Fibroblast of lung (primary cell): ENCODE results near the gene ASTL. TPM values are rescaled to one million over a fixed set of nuclear protein-coding genes. Genes with fewer than 3 reads are reported as not detected.
A peak's percentile ranks its signal among the peaks of the same experiment; 100 is the strongest.

Source experiments
- DNase-seq, 2 donors: peaks; one replicate each; pipeline versions ENCODE4 v3.0.0 to v3.0.0-alpha.2; 2010; ENCODE audit warnings: low read depth in 2 of 2
- H2AFZ ChIP-seq: 2 replicates; pipeline ENCODE4 v1.5.1; 2012; ENCODE audit warnings: low read length, control low read depth, inconsistent platforms
- H3K27ac ChIP-seq: 2 replicates; pipeline ENCODE4 v1.5.1; 2011; ENCODE audit warnings: low read length, control low read depth; ENCODE audit not compliant: insufficient read depth
- H3K27me3 ChIP-seq: 2 replicates; pipeline ENCODE4 v1.5.1; 2011; ENCODE audit warnings: mild to moderate bottlenecking, low read length; ENCODE audit not compliant: control insufficient read depth, insufficient read depth
- H3K36me3 ChIP-seq: 2 replicates; pipeline ENCODE4 v1.5.1; 2011; ENCODE audit warnings: low read length; ENCODE audit not compliant: control insufficient read depth, insufficient read depth
- H3K4me1 ChIP-seq: 2 replicates; pipeline ENCODE4 v1.5.1; 2011; ENCODE audit warnings: low read length; ENCODE audit not compliant: control insufficient read depth, insufficient read depth; ENCODE audit errors: extremely low read depth
- H3K4me2 ChIP-seq: 2 replicates; pipeline ENCODE4 v1.5.1; 2011; ENCODE audit warnings: low read length, control low read depth; ENCODE audit not compliant: insufficient read depth; ENCODE audit errors: extremely low read depth
- H3K4me3 ChIP-seq, 4 experiments: fragments of 200-600 bp in 1 of 4; sonication (generic) in 1 of 4; replicated peaks in 1 of 4; 2 replicates each; pipeline ENCODE4 v1.5.1; 2011 to 2016; ENCODE audit warnings: low read length in 4 of 4, low read depth in 3 of 4, mild to moderate bottlenecking in 3 of 4, control low read depth in 2 of 4, inconsistent platforms in 1 of 4, mixed read lengths in 1 of 4; ENCODE audit not compliant: insufficient read depth in 1 of 4; ENCODE audit errors: control extremely low read depth in 1 of 4
- H3K79me2 ChIP-seq: 2 replicates; pipeline ENCODE4 v1.5.1; 2012; ENCODE audit warnings: mild to moderate bottlenecking, low read length, inconsistent platforms; ENCODE audit not compliant: control insufficient read depth, insufficient read depth
- H3K9ac ChIP-seq: 2 replicates; pipeline ENCODE4 v1.5.1; 2011; ENCODE audit warnings: mild to moderate bottlenecking, low read length, control low read depth; ENCODE audit not compliant: insufficient read depth
- H3K9me3 ChIP-seq: 2 replicates; pipeline ENCODE4 v1.5.1; 2012; ENCODE audit warnings: low read depth, low read length; ENCODE audit not compliant: control insufficient read depth, insufficient read depth
- H4K20me1 ChIP-seq: 2 replicates; pipeline ENCODE4 v1.5.1; 2011; ENCODE audit warnings: low read length; ENCODE audit not compliant: control insufficient read depth, insufficient read depth; ENCODE audit errors: extremely low read depth
- EZH2 ChIP-seq: IDR thresholded peaks from 2 replicates; pipeline ENCODE4 v1.5.1; 2012; ENCODE audit warnings: low read length, control low read depth, mild to moderate bottlenecking; ENCODE audit errors: missing control alignments
- polyA minus RNA-seq: library from RNA; depleted of rRNA, polyadenylated mRNA; stranded (reverse); fragments of >200 nt; gene quantifications from 2 replicates; pipeline ENCODE4 v1.2.3, GENCODE V29; 2011; ENCODE audit warnings: low replicate concordance
- polyA plus RNA-seq, 2 donors: library from polyadenylated mRNA; depleted of rRNA in 1 of 2; stranded (reverse) in 1 of 2; unstranded in 1 of 2; fragments of >200 nt; gene quantifications; 2 replicates each; pipeline ENCODE4 v1.2.1, GENCODE V29; 2011 to 2012; ENCODE audit warnings: missing spikeins in 1 of 2
- total RNA-seq: library from RNA; depleted of rRNA; stranded (reverse); fragments of >200 nt; gene quantifications from 2 replicates; pipeline ENCODE4 v1.2.1, GENCODE V29; 2014
- TF ChIP-seq, protein P1 (sequence below), 2 donors: IDR thresholded peaks in 1 of 2; conservative IDR thresholded peaks in 1 of 2; 1 replicate in 1 of 2; 2 replicates in 1 of 2; pipeline ENCODE4 v1.5.1; 2011 to 2012; ENCODE audit warnings: low read length in 2 of 2, control low read depth in 1 of 2, inconsistent platforms in 1 of 2, low read depth in 1 of 2, mild to moderate bottlenecking in 1 of 2

Gene ASTL
- total RNA-seq, result not detected in 2 replicates
- polyA plus RNA-seq, result not detected in 2 replicates
- polyA plus RNA-seq (2012), result not detected in 2 replicates
- polyA minus RNA-seq, result not detected in 2 replicates

DNA sequence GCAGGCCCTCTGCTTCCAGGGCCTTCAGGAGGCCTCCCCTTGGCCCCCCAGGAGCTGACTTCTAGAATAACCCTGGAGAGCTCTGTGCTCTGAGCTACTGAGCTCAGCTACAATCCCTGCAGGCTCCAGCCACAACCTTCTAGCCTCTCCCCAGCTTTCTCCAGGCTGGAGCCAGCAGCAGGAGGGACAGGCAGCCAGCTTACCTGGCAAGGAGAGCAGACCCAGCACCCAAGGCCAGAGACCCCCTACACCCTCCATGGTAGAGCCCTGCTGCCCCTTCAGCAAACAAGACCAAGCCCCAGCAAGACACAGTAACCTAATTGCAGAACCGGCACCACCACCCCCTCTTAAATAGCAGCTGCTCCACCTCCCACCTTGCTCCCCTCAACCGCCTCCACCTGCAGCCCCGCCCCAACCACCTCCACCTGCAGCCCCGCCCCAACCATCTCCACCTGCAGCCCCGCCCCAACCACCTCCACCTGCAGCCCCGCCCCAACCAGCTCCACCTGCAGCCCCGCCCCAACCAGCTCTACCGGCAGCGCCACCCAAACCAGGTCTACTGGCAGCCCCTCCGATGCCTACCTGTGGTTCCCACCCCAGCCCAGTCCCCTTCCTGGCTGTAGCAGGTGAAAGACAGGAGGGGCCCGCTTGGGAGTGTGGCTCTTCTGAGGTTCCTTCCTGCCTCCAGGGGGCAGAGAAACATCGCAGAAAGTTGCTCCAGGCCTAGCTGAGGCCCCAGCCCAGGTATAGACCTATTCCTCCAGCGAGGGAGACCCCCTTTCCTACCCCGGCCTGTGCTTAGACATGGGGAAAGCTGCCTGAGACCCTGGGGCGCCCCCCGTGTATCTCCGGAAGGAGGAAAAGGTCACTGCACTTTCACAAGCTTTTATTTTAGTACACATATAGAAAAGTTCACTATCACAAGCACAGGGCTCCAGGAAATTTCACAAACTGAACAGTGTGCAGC lies at the start of gene ASTL:
ASTL (minus strand) TSS at position 324 of the 967 bp plus-strand sequence; CDS start at position 258, 66 bp downstream.
- DNase-seq, result peak; percentile 23 to 38
- Histone ChIP-seq H3K4me3 (no peak within 1 kb of the TSS), H3K4me2 (no peak within 1 kb of the TSS), H3K9me3 (no peaks in the 10 kb centered on the region), H3K79me2 (no peaks in the 10 kb centered on the region), H3K9ac (no peak within 1 kb of the TSS), H3K4me1 (no peaks in the 10 kb centered on the region), H4K20me1 (no peaks in the 10 kb centered on the region), H3K27me3 (peaks cover 17% of the 10 kb centered on the region), H3K27ac (no peak within 1 kb of the TSS), H2AFZ (no peak within 1 kb of the TSS), H3K36me3 (no peaks in the 10 kb centered on the region)
- TF ChIP-seq EZH2, result no peak
- TF ChIP-seq, protein P1, sequence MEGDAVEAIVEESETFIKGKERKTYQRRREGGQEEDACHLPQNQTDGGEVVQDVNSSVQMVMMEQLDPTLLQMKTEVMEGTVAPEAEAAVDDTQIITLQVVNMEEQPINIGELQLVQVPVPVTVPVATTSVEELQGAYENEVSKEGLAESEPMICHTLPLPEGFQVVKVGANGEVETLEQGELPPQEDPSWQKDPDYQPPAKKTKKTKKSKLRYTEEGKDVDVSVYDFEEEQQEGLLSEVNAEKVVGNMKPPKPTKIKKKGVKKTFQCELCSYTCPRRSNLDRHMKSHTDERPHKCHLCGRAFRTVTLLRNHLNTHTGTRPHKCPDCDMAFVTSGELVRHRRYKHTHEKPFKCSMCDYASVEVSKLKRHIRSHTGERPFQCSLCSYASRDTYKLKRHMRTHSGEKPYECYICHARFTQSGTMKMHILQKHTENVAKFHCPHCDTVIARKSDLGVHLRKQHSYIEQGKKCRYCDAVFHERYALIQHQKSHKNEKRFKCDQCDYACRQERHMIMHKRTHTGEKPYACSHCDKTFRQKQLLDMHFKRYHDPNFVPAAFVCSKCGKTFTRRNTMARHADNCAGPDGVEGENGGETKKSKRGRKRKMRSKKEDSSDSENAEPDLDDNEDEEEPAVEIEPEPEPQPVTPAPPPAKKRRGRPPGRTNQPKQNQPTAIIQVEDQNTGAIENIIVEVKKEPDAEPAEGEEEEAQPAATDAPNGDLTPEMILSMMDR (conservative IDR thresholded peaks at IDR 0.05 in 1 of 2, IDR thresholded peaks at IDR 0.05 in 1 of 2; ENCODE audit: low read depth in 1 of 2, low read length in 2 of 2), result peak; percentile 53 to 60

DNA sequence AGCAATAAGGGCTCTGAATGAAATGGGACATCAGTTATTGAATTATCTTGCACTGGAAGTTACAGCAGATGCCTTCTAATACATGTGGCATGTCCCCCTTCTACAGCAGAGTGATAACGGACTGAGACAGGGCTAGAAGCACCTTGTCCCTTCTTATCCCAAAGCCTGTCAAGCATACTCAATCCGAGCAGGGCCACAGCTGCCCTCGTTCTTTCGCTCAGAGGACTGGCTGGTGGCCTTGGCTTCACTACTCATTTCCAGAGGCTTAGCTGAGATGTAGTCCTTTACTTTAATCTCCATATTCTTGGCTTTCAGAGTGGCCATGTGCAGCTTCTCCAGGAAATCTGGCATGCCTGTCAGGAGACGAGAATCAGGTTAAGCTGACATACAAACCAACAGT lies 48.3 kb upstream of the ASTL start:
- Histone ChIP-seq H3K36me3 (peaks cover 11% of the 10 kb centered on the region), H2AFZ (no peak overlapping the region), H3K27ac (no peak overlapping the region), H3K4me2 (no peak overlapping the region), H3K79me2 (no peaks in the 10 kb centered on the region), H3K27me3 (no peaks in the 10 kb centered on the region), H3K4me3 (no peak overlapping the region), H3K4me1 (no peaks in the 10 kb centered on the region), H3K9me3 (no peaks in the 10 kb centered on the region), H4K20me1 (no peaks in the 10 kb centered on the region), H3K9ac (no peak overlapping the region)
- no peak for DNase-seq
- TF ChIP-seq EZH2, result no peak
- TF ChIP-seq, protein P1 (conservative IDR thresholded peaks at IDR 0.05 in 1 of 2, IDR thresholded peaks at IDR 0.05 in 1 of 2; ENCODE audit: low read depth in 1 of 2, low read length in 2 of 2), result no peak

DNA sequence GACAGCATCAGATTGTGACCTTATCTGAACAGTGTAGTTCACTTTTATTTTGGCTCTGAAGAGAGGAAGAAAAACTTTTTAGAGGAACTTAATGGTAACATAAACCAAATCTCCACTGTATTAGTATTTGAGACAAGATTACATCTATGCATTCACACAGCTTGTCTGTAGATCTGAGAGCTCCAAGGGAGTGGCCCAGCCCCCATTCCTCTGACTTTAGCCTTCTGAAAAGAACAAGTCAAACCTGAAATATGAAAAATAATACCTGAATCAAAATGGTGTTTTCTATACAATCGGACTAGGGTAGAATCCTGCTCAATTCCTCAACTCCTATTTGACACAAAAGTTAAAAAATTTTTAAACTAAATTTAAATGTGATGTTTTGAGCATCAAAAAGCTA lies 47.2 kb upstream of the ASTL start:
- no peaks in the 10 kb centered on the region for H3K27me3 ChIP-seq
- no peak overlapping the region for H3K9ac ChIP-seq
- no peak overlapping the region for H3K27ac ChIP-seq
- H2AFZ ChIP-seq, result no peak overlapping the region
- DNase-seq, result no peak
- peaks cover 10% of the 10 kb centered on the region for H3K36me3 ChIP-seq
- H3K4me3 ChIP-seq, result no peak overlapping the region
- H3K4me1 ChIP-seq, result no peaks in the 10 kb centered on the region
- no peaks in the 10 kb centered on the region for H4K20me1 ChIP-seq
- TF ChIP-seq, protein P1 (conservative IDR thresholded peaks at IDR 0.05 in 1 of 2, IDR thresholded peaks at IDR 0.05 in 1 of 2; ENCODE audit: low read depth in 1 of 2, low read length in 2 of 2), result no peak
- no peak for TF ChIP-seq EZH2
- H3K9me3 ChIP-seq, result no peaks in the 10 kb centered on the region
- no peak overlapping the region for H3K4me2 ChIP-seq
- no peaks in the 10 kb centered on the region for H3K79me2 ChIP-seq
